Stimulated activated CD8-positive, alpha-beta memory T cell treated with anti-CD3 and anti-CD28 coated beads, Interleukin-7, amount 100 ng/mL, for 4 hours (primary cell): ENCODE measurements around the gene CD300LF.

Source experiments
- DNase-seq, 2 donors: peaks; one replicate each; pipeline ENCODE4 v3.0.0-alpha.2; 2020; ENCODE audit warnings: low read depth in 2 of 2

The CD300LF gene

DNA sequence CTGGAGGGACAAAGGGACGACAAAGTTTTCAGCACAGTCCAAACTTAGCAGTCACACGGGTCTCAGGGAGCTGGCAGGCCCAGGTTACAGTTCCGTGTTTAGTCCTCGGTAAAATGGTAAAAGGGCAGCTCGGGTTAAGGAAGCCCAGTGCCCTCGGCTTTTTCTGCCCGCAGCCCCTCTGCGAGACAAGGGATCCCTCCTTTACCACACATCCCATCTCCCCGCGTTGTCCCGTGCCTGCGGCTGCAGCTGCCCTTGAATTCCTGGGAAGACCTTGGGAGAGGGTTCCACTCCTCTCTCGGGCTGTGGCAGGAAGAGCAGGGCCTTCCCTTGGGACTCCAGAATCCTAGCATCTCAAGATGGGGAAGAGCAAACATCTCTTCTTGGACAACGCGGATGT, 17.1 kb upstream of the CD300LF start:
- DNase-seq = no peak

DNA sequence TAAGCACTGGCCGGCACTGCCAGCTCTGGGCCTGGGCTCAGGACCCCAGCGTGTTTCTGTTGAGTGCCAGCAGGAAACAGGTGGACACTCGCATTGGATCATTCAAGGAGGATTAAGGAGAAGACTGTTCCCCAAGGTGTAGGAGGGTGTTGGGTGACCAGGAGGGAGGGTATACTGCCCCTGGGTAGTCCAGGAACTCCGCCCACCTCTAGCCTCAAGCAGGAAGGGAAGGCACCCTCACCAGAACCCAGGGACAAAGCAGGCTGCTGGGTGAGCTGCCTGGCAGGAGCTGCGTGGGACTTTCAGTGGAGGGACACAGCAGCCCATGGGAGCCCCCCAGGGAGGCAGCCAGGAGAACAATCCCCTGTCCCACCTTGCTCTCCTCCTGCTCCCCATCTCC, 16.6 kb upstream of the CD300LF start:
- no peak for DNase-seq

DNA sequence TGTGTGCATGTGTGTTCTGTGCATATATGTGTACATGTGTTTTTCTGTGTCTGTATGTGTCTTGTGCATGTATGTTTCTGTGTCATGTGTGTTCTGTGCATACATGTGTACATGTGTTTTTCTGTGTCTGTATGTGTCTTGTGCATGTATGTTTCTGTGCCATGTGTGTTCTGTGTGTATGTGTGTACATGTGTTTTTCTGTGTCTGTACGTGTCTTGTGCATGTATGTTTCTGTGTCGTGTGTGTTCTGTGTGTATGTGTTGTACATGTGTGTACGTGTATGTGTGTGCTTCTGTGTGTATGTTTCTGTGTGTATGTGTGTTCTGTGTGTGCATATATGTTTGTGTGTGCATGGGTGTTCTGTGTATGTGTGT, 16.0 kb upstream of the CD300LF start:
- DNase-seq = no peak

DNA sequence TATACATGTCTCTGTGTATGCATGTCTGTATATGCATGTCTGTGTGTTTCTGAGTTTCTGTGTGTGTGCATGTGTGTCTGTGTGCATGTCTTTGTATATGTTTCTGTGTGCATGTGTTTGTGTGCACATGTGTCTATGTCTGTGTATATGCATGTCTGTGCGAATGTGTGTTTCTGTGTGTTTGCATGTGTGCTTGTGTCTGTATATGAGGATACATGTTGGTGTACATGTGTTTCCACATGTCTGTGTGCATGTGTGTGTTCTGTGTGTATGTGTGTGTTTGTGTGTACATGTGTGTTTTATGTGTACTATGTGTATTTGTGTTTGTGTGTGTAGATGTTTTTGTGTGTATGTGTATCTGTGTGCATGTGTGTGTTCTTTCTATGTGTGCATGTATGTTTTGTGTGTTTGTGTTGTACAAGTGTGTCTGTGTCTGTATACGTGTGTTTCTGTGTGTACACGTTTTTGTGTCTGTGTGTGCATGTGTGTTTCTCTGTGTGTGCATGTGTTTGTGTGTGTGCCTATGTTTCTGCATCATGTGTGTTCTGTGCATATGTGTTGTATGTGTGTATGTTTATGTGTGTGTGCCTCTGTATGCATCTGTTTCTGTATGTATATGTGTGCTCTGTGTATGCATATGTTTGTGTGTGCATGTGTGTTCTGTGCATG, 15.4 kb upstream of the CD300LF start:
- DNase-seq = no peak

DNA sequence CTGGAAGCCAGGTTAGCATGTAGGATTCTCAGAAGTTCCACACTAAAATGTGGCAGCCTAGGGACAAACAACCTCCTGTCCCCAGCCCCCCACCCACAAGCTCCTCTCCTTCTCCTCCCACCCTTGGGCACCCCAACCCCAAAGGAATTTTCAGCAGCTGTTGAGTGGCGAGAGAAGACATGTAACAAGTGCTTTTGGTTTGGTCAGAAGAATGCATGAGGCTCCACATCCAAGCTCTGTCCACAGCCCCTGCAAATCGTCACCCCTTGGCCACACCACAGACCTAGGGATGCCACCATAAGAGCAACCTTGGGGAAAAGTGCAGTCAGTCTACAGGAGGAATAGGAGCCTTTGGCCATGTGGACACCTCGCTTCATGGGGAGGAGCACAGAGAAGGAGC, 12.4 kb upstream of the CD300LF start:
- no peak for DNase-seq

DNA sequence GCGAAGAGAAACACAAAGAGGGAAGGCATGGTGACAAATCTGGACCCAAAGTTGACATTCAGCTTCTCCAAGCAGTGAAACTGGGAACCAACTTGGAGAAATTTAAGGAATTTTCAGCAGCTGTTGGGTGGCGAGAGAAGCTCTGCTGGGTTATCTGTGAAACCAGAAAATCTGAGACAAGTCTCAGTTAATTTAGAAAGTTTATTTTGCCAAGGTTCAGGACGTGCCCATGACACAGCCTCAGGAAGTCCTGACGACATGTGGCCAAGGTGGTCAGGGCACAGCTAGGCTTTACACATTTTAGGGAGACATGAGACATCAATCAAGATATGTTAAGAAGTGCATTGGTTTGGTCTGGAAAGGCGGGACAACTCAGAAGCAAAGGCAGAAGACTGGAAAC, 11.2 kb upstream of the CD300LF start:
- no peak for DNase-seq

DNA sequence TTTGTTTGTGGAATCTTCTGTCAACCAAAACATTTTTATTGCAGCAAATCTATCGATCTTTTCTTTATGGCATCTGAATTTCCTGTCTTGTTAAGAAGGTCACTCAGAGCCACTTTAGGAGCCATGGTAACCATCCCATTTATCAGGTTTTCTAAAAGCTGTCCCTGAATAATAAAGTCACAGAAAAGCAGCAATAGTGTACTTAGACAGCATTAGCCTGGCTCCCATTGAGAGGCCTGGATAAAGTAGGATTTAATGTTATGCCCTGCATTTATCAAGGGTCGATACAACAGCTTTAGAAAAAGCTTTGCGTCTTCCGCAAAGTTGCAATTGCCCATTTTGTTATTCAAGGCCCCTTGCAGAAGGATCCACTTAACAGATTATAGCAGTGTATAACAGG, 10.1 kb upstream of the CD300LF start:
- no peak for DNase-seq

DNA sequence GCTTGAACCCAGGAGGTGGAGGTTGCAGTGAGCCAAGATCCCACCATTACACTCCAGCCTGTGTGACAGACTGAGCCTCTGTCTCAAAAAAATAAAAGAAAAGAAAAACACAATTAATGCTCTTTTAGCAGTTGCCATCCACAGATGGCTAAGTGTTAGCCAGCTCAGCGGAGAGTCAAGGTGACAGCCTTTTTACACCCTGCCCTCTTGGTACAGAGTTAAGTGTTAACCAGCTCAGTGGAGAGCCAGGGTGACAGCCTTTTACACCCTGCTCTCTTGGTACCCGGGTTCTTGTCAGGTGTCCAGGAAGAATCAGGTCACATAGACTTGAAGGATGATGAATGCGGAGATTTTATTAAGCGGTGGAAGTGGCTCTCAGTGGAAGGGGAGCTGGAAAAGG, 7.8 kb upstream of the CD300LF start:
- DNase-seq = no peak

DNA sequence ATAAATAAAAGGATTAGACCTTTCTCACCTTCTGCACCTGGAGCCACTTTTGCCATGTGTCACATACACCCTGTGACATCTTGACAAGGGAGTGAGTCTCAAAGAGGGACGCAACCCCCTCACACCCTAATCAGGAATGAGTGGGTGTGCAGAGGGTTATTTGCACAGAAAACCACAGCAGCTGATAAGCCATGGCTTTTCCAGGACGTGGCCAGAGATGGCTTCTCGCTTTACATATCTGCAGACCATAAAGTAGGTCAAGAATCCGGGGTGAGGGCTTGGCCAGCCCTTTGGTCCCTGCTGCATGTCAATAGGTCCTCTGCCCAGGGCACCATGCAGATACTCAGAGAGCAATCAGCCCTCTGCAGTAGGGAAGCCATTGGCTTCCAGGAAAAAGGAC, 2.4 kb upstream of the CD300LF start:
- DNase-seq = no peak

DNA sequence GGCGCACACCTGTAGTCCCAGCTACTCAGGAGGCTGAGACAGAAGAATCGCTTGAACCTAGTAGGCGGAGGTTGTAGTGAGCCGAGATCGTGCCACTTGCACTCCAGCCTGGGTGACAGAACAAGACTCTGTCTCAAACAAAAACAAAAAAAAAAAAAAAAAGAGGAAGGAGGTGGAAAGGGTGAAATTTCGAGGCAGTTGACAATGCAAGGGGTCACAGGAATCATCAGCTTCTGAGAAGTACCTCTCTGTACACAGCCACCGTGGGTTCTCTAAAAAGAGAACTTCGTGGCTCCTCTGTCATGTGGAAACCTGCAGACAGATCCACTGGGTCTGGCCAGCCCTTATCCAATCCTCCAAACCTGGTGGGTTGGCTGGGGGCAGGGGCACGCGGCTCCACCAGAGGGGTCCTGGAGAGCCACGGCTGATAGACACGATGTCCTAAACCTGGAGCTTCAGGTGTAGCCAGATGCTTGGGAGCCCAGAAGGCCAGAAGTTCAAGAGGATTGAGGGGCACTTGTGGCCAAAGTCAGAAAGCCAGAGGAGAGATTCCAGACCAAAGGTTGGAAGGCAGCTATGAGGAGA, 540 bp upstream of the CD300LF start:
- no peak for DNase-seq

DNA sequence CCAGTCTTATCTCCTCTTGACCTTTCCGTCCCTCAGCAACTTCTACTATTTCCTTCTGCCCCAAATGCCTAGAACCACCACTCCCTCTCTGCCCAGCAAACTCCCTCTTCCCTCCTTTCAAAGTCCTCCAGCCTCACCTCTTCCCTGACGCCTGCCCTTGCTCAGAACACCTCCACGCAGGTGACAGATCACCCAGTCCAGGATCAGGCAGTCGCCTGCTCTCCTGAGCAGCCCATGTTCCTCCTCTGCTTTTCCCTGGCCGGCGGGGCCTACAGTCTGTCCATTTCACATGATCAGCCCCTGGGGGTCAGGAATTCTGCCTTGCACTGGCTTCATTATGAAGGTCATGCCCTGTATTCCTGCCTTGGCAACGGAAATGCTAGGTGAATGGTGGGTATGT, 422 bp downstream of the CD300LF start:
- DNase-seq = no peak

DNA sequence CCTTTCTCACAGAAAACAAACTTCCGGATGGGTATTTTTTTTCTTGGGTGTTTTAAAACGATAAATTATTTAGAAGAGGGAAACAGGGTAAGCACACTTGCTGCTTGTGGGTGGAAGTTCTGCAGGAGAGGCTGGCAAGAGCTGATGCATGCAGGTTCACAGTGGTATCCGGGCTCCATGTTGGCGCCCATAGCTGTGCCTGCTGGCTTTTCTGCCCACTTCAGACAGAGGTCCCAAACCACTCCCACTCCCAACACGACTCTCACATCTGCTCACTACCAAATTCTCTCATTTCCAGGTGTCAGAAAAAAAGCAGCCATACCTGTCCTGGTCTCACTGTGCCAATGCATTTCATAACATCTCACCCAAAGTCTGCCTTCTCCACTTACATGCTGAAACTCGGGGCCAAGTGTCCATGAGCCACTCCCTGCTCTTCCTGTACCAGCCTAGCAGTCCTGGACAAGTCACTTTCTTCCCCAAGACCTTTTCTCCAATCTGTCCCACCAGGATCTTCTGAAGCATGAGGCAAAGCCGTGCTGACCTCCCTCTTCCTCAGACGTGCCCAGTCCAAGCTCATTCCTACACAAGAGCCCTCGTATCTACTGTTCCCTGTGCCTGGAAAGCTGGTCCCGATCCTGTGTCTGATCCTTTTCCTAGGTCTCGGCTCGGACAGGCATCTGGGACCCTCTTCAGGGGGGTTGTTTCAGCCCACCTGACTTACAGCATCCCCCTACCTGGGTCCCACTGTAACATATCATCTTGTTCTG, 1.5 kb downstream of the CD300LF start:
- DNase-seq = no peak

DNA sequence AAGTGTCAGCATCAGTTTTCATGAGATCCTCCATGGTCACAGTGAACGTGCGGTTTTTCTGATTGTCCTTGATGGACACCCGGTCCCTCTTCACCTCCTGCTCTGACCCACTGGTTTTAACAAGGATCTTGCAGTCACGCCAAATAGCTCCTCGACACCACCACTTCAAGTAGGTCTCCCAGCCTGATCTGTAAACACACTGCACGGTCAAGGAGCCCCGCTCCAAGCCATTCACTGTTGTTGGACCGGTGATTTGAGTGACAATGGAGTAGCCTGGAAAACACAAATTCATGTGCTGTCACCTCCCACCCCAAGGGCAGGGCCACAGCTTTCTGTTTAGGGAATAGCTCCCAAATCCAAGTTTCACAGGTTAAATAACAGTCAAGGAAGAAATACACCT, 8.2 kb downstream of the CD300LF start:
- no peak for DNase-seq

DNA sequence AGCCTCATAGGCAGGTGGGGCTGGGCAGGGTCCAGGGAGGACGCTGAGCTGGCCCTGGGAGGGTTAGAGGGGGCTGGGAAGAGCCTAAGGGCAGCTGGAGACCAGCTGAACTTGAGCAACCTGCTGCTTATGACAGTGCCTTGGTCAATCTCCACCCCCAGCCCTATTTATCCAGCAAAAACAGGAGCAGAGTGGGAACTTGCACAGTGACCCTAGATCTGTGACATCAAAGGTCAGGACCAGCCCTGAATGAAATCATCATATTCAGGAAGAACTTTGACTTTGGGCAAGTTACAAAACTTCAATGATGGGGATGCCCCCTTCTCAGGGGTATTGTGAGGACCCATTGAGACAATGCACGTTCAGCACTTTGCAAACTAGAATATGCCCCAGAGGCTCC, 9.4 kb downstream of the CD300LF start:
- DNase-seq = no peak

DNA sequence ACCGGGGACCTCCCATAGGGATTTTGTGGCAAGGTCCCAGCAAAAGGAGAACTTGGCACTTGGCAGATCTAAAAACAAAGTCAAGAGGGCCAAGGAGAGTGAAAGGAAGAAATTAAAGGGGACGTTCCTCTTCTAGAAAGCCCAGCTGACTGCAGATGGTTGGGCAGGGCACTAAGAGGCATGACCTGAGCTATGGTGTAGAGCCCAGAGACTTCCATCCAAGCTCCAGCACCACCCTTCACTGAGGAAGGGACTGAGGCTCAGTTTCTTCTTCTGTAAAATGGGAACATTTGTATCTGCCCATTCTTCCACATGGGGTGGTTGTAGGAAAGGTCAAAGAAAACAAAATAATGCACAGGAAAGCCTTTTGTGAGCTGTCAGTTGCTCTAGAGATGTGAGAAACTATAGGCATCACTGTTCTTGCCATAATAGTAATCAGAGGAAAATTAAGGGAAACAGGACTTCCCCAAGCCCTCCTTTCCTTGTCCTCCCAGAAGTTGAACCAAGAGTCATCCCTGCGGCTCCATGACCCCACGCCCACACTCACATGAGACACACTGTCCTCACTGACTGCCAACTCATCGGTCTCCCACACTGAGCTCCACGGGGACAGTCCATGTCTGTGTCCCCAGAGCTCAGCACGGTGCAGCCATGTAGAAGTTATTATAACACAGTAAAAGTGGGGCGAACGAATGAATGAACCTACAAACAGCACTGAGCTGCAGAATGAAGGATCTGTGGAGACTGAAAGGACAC, 10.4 kb downstream of the CD300LF start:
- no peak for DNase-seq

DNA sequence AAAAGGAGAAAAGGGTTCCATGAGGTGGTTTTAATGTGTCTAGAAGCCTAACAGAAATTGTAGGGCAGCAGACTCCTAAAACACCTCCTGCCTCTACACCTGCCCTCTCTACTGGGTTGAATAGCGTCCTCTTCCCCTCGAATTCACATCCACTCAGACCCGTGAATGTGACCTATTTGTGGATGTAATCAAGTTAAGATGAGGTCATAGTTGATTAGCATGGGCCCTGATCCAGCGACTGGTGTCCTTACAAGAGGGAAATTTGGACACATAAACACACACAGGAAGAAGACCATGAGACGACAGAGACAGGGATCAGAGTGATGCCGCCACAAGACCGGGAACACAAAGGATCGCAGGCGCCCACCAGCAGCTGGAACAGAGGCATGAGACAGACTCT, 13.5 kb downstream of the CD300LF start:
- no peak for DNase-seq

DNA sequence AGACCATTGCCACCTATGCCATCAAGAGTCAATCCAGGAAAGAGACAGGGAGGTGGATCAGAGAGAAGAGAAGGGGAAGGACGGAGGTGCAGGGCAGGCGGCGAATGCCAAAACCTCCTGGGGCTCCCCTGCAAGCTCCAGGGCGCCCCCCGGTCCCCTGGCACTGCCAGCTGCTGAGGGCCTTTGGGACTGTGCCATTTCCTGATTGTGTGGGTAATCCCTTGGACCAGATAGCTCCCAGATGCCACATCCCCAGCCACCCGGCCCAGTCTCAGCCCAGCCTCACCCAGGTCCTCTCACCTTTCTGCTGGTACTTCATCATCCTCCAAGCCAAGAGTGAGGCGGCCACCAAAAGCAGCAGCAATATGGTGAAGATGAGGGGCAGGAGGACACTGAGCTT, 14.7 kb downstream of the CD300LF start:
- no peak for DNase-seq

DNA sequence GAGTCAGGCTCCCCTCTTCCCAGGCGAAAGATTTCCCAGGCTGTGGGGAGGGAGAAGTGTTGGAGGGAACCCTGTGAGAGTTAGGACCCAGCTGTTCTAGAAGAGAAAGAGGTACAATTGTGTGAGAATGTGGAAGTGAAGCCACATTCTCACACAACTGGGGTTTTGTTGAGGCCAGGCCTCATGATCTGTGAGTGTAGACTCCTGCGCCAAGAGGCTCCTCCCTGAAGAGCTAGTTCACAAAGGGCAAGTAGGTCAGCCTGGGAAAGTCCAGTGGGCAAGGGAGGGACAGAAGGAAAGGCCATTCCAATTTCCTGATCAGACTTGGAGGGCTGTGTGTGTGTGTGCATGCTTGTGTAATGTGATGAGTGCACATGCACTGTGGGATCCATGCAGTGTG, 15.2 kb downstream of the CD300LF start:
- no peak for DNase-seq

DNA sequence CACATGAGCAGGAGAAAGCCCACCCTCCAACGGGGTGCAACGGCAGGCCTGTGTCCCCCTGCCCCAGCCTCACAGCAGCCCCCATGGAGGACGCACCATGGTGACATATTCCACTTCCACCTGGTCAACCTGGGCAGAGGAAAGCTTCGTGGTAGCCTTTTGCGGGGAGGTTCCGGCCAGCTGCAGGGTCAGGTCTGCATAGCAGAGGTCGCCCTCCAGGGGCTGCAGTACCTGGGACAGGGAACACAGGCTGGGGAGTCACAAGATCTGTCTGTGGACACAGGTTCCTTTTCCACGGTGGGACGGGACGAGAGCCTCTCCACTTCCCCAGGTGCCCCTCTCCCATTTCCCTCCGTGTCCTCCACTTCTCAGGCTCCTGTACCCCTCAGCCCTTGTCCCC, 17.1 kb downstream of the CD300LF start:
- DNase-seq = no peak

DNA sequence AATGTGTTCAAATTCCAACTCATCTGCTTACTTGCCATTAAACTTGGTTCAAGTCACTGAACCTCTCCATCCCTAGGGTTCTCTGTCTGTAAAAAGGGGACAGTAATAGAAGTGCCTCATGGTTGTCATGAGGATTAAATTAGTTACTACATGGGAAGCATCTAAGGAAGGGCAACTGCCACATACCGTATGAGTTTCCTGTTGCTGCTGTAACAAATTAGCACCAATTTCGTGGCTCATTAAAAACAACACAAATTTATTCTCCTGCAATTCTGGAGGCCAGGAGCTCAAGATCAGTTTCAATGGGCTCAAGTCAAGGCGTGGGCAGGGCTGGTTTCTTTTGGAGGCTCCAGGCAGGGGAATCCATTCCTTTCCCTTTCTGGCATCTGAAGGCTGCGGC, 18.6 kb downstream of the CD300LF start:
- no peak for DNase-seq

DNA sequence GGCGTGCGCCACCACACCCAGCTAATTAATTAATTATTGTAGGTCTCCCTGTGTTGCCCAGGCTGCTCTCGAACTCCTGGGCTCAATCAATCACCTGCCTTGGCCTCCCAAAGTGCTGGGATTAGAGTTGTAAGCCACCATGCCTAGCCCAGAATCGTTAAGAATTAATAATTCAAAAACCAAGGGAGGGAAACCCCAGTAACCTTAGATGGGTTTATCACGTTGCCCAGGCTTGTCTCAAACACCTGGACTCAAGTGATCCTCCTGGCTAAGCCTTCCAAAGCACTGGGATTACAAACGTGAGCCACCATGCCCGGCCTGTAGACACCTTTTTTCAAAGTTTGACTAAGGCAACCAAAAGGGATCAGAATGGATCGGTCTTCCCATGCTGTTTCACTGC, 21.6 kb downstream of the CD300LF start:
- DNase-seq = no peak

DNA sequence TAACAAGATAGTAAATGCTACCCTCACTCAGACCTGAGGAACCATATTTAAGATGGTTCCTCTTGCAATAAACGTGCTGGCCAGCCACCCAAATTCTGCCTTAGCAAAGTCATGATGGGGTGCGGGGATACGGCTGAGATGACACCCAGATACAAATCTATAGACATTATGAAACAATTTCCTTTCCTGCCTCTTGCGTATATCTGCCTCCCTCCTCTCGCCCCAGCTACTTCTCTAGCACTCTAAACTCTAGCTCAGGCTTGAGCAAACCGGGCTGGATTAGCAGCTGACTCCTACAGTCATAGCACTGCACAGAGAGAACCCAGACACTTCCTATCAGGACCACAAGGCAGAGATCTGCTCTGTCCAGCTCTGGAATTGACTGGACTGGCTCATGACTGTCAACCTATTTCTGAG, 22.3 kb downstream of the CD300LF start:
- DNase-seq = no peak

DNA sequence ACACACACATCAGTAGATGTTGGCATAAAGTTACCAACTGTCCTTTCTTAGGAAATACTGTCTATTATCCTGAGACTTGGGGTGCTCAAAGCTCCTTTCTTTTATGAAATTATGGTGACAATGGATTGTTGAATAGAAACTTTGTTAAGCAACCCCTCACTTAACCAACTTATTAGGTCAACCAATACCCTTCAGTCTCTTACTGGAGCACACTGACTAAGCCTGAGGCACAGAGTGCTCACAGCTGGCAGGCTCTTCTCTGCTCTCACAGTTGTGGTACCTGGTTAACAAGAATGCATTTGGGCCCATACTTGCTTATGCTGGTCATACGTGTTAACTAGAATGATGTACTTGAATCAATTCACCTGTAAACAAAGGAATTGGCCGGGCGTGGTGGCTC, 24.8 kb downstream of the CD300LF start:
- no peak for DNase-seq
